ENCODE results near the gene CUL9. TPM values are rescaled to one million over a fixed set of nuclear protein-coding genes. Genes with fewer than 3 reads are reported as not detected.

Gene CUL9
- total RNA-seq, 1 donor from 2014 or later = 37.4 TPM

GRCh38 chr6:43223175-43223574 lies 41.2 kb downstream of the CUL9 start:
- H3K36me3 ChIP-seq = peaks cover 27% of the 10 kb centered on the region
- H3K4me1 ChIP-seq = peaks cover 11% of the 10 kb centered on the region
- H3K27me3 ChIP-seq = no peaks in the 10 kb centered on the region
- no peak for TF ChIP-seq CTCF (IDR thresholded peaks at IDR 0.05)
- intact Hi-C loops (cut with DNase I) = no loop called here
- no peak overlapping the region for H3K27ac ChIP-seq
- DNase-seq (peak; percentile 51), ATAC-seq (no peak)
- no peaks in the 10 kb centered on the region for H3K9me3 ChIP-seq
- H3K4me3 ChIP-seq = no peak overlapping the region

DNA sequence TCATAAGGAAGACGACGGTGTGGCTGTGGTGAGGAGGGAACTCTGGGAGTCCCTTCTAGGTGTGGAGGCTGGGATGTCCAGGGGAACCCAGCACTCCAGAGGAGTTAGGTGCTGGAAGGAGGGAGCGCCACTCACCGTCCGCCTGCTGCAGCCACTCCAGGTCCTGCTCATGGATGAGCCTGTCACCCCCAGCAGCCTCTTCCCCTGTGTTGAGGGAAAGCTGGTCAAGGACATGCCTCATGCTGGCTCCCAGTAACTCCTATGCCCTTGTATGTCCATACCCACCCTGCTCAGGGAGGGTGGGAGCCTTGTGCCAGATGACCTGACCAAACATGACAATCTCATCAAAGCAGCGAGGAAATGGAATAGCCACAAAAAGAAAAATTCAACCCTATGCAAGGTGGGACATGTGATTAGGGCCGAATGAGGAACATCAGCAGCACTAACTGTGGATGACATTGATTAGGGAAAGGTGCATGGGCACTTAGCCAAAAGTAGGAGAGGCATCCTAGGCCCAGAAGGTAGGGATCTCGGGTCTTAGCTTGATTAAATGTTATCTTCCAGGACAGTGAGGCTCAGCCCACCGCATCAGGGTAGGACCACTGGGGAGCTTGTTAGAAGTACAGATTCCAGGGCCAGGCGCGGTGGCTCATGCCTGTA lies 44.3 kb downstream of the CUL9 start:
- Histone ChIP-seq H3K27me3 (peaks cover 6% of the 10 kb centered on the region), H3K36me3 (peaks cover 15% of the 10 kb centered on the region)
- DNase-seq = peak; percentile 52

GRCh38 chr6:43228951-43229802 lies 47.2 kb downstream of the CUL9 start, which contains the start of gene DNPH1:
Gene DNPH1, minus strand, starts transcription at chr6:43229481. Its CDS starts 25 bp downstream, at chr6:43229456.
- peak; percentile 98 for ATAC-seq
- Histone ChIP-seq H3K4me3 (peak within 1 kb of the TSS; percentile 62), H3K27ac (peak within 1 kb of the TSS; percentile 58), H3K9me3 (no peaks in the 10 kb centered on the region), H3K36me3 (no peaks in the 10 kb centered on the region), H3K4me1 (peaks cover 17% of the 10 kb centered on the region), H3K27me3 (peaks cover 8% of the 10 kb centered on the region)
- TF ChIP-seq CTCF (IDR thresholded peaks at IDR 0.05) = peak; percentile 92
- intact Hi-C loops (cut with DNase I) = no loop called here
- DNase-seq = peak; percentile 92

More for the DNA sequence above, 44.3 kb downstream of the CUL9 start:
- no peaks in the 10 kb centered on the region for H3K9me3 ChIP-seq
- no peak for TF ChIP-seq CTCF (IDR thresholded peaks at IDR 0.05)
- ATAC-seq = no peak
- H3K4me3 ChIP-seq = no peak overlapping the region
- peaks cover 17% of the 10 kb centered on the region for H3K4me1 ChIP-seq
- no peak overlapping the region for H3K27ac ChIP-seq
- intact Hi-C loops (cut with DNase I) = no loop called here

DNA sequence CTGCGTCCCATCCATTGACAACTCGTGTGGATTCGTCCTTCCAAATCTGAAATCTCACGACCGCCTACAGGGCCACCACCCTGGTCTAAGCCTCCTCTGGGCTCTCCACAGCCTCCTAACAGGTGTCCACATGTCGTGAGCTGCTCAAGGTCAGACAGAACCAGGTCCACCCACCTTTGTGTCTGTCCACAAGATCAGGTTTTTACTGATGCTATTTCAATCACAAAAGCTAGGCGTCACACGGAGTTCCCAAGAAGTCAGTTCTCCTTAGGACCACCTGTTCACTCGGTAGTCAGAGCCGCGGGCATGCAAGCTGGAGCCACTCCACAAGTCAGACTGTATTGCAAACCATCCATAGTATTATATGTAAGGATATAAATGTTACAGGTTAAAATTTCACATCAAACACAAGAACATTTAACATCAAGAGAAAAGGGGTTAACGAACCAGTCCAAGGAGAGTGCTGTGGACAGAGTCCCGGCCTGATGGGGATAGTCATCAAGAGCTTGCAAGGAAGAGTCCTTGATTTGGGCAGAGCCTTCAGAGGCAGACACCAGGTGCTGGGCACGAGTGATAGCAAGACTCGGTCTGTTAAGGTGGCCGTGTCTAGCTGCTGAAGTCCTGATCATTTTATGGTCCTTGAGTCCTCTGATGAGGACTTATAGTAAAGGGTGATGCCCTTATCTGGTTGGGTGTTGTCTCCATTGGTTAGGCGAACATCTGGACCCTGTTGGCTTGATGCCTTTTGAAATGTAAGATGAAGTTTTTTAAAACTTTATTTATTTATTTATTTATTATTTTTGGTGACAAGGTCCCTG lies 48.0 kb downstream of the CUL9 start:
- Histone ChIP-seq H3K36me3 (no peaks in the 10 kb centered on the region), H3K9me3 (no peaks in the 10 kb centered on the region), H3K4me1 (peaks cover 10% of the 10 kb centered on the region), H3K27me3 (peaks cover 8% of the 10 kb centered on the region), H3K27ac (no peak overlapping the region), H3K4me3 (peak overlapping the region; percentile 62)
- no peak for TF ChIP-seq CTCF (IDR thresholded peaks at IDR 0.05)
- DNase-seq = peak; percentile 31
- intact Hi-C loops (cut with DNase I) = no loop called here
- ATAC-seq = no peak

GRCh38 chr6:43231053-43231452 lies 49.1 kb downstream of the CUL9 start:
- intact Hi-C loops (cut with DNase I) = no loop called here
- H3K27ac ChIP-seq = no peak overlapping the region
- H3K36me3 ChIP-seq = no peaks in the 10 kb centered on the region
- H3K27me3 ChIP-seq = peaks cover 8% of the 10 kb centered on the region
- ATAC-seq (no peak), DNase-seq (no peak)
- no peaks in the 10 kb centered on the region for H3K9me3 ChIP-seq
- no peak overlapping the region for H3K4me3 ChIP-seq
- peaks cover 10% of the 10 kb centered on the region for H3K4me1 ChIP-seq
- no peak for TF ChIP-seq CTCF (IDR thresholded peaks at IDR 0.05)

Data from upper lobe of right lung (tissue), 1 donor.